A549 (cell line): ENCODE data around the gene ZSWIM7. TPM values are rescaled to one million over a fixed set of nuclear protein-coding genes. Genes with fewer than 3 reads are reported as not detected.

Source experiments
- ATAC-seq, 2 experiments: fragments of 200-7000 bp in 1 of 2; fragments of >200 bp in 1 of 2; cut with Nextera tagmentation in 1 of 2; cut with Tn5 transposase in 1 of 2; 3 replicates each; pipeline versions ENCODE4 v1.8.0 to v1.9.1; 2018 to 2020; ENCODE audit warnings: mild to moderate bottlenecking in 1 of 2, moderate library complexity in 1 of 2
- CTCF ChIA-PET: fragments of 300-600 bp; sonication (Branson Sonifier 250); formaldehyde crosslinking; extraction: SDS; loops from one replicate; lab custom pipeline; 2021; ENCODE audit warnings: antibody characterized with exemption, inconsistent platforms; lab: Yijun Ruan, JAX
- POLR2A ChIA-PET: fragments of 350-600 bp; formaldehyde crosslinking; extraction: SDS; loops from one replicate; lab custom pipeline; 2021; ENCODE audit warnings: antibody characterized with exemption, inconsistent platforms; lab: Yijun Ruan, JAX
- DNase-seq, 2 experiments: peaks; one replicate each; pipeline versions ENCODE4 v3.0.0 to v3.0.0-alpha.2; 2011 to 2016; ENCODE audit warnings: low read depth in 1 of 2, low spot score in 1 of 2
- FAIRE-seq: peaks from 2 replicates; lab custom pipeline; 2011; peaks lifted over from hg19 to GRCh38; lab: Jason Lieb, UNC
- H3K27ac ChIP-seq, 2 experiments: fragments of >200 bp; sonication (Bioruptor Twin); formaldehyde crosslinking; 3 replicates each; pipeline ENCODE4 v1.5.1; 2016 to 2017
- H3K4me1 ChIP-seq: fragments of >200 bp; sonication (Bioruptor Twin); formaldehyde crosslinking; 3 replicates; pipeline ENCODE4 v1.6.1; 2016
- H3K4me2 ChIP-seq: fragments of >200 bp; sonication (Bioruptor Twin); formaldehyde crosslinking; 3 replicates; pipeline ENCODE4 v1.6.1; 2016
- H3K4me3 ChIP-seq: fragments of >200 bp; sonication (Bioruptor Twin); formaldehyde crosslinking; 3 replicates; pipeline ENCODE4 v1.5.1; 2016
- H3K9me3 ChIP-seq: fragments of >200 bp; sonication (Bioruptor Twin); formaldehyde crosslinking; 3 replicates; pipeline ENCODE4 v1.6.1; 2016
- CBX2 ChIP-seq: fragments of 200-600 bp; sonication (generic); IDR thresholded peaks from 2 replicates; pipeline ENCODE4 v1.6.1; 2016; ENCODE audit warnings: low read depth, mild to moderate bottlenecking, borderline replicate concordance
- CHD2 ChIP-seq: fragments of 150-350 bp; IDR thresholded peaks from 2 replicates; pipeline ENCODE4 v1.6.1; 2014; ENCODE audit warnings: low read length; ENCODE audit not compliant: partially characterized antibody
- CHD4 ChIP-seq: fragments of 200-600 bp; sonication (generic); IDR thresholded peaks from 2 replicates; pipeline ENCODE4 v1.6.1; 2016; ENCODE audit warnings: antibody characterized with exemption, mild to moderate bottlenecking, borderline replicate concordance
- E2F6 ChIP-seq: IDR thresholded peaks from 2 replicates; pipeline ENCODE4 v1.6.1; 2012; ENCODE audit warnings: low read depth, borderline replicate concordance
- EHF ChIP-seq: fragments of 250-450 bp; sonication (Bioruptor Pico); IDR thresholded peaks from 2 replicates; pipeline ENCODE4 v1.5.0; 2020; ENCODE audit warnings: mild to moderate bottlenecking
- ELK1 ChIP-seq: fragments of 150-350 bp; IDR thresholded peaks from 2 replicates; pipeline ENCODE4 v1.6.1; 2014; ENCODE audit warnings: low read depth, mild to moderate bottlenecking, low read length
- FOSL2 ChIP-seq, 2 experiments: fragments of 450-650 bp in 1 of 2; fragments of >200 bp in 1 of 2; sonication (Bioruptor Twin) in 1 of 2; formaldehyde crosslinking; IDR thresholded peaks; 2 replicates each; pipeline versions ENCODE4 v1.5.0 to v1.6.1; 2016 to 2020; ENCODE audit warnings: mild to moderate bottlenecking in 1 of 2, moderate library complexity in 1 of 2
- HDAC2 ChIP-seq: fragments of 200-600 bp; sonication (generic); IDR thresholded peaks from 2 replicates; pipeline ENCODE4 v1.6.1; 2016
- HES2 ChIP-seq: fragments of >200 bp; sonication (Bioruptor Twin); formaldehyde crosslinking; IDR thresholded peaks from 2 replicates; pipeline ENCODE4 v1.6.1; 2016
- HOXA7 ChIP-seq: fragments of 250-450 bp; sonication (Bioruptor Pico); IDR thresholded peaks from 2 replicates; pipeline ENCODE4 v1.5.0; 2020; ENCODE audit warnings: mild to moderate bottlenecking, moderate library complexity
- KDM1A ChIP-seq: fragments of 200-600 bp; sonication (generic); IDR thresholded peaks from 2 replicates; pipeline ENCODE4 v1.6.1; 2016; ENCODE audit warnings: low read depth, mild to moderate bottlenecking
- KDM5A ChIP-seq: fragments of 200-600 bp; sonication (generic); IDR thresholded peaks from 2 replicates; pipeline ENCODE4 v1.6.1; 2016; ENCODE audit warnings: antibody characterized with exemption, mild to moderate bottlenecking
- MAFK ChIP-seq: fragments of 450-650 bp; IDR thresholded peaks from 2 replicates; pipeline ENCODE4 v1.6.1; 2014; ENCODE audit not compliant: partially characterized antibody
- MAZ ChIP-seq: fragments of 150-350 bp; IDR thresholded peaks from 2 replicates; pipeline ENCODE4 v1.6.1; 2014; ENCODE audit warnings: antibody characterized with exemption, low read depth, low read length, borderline replicate concordance
- NFE2L2 ChIP-seq: fragments of 150-350 bp; conservative IDR thresholded peaks from 2 replicates; pipeline ENCODE4 v1.6.1; 2014; ENCODE audit warnings: low read length
- NPAS2 ChIP-seq: fragments of 250-450 bp; sonication (Bioruptor Pico); IDR thresholded peaks from 2 replicates; pipeline ENCODE4 v1.8.0; 2022; ENCODE audit warnings: mild to moderate bottlenecking, moderate library complexity, borderline replicate concordance
- PBX3 ChIP-seq: IDR thresholded peaks from 2 replicates; pipeline ENCODE4 v1.6.1; 2012
- POLR2A ChIP-seq: IDR thresholded peaks from 2 replicates; pipeline ENCODE4 v1.6.1; 2012; ENCODE audit warnings: mild to moderate bottlenecking, low read length
- RAD21 ChIP-seq, 2 experiments: fragments of >200 bp in 1 of 2; sonication (Bioruptor Twin) in 1 of 2; formaldehyde crosslinking in 1 of 2; IDR thresholded peaks in 1 of 2; conservative IDR thresholded peaks in 1 of 2; 2 replicates in 1 of 2; 3 replicates in 1 of 2; pipeline ENCODE4 v1.6.1; 2012 to 2018; ENCODE audit warnings: inconsistent platforms in 1 of 2
- RARB ChIP-seq: fragments of 250-450 bp; sonication (Bioruptor Pico); IDR thresholded peaks from 2 replicates; pipeline ENCODE4 v1.8.0; 2021; ENCODE audit warnings: mild to moderate bottlenecking, moderate library complexity
- RCOR1 ChIP-seq: fragments of 150-350 bp; IDR thresholded peaks from 2 replicates; pipeline ENCODE4 v1.6.1; 2014; ENCODE audit warnings: antibody characterized with exemption, low read length, low read depth
- RFX5 ChIP-seq: fragments of 450-650 bp; IDR thresholded peaks from 2 replicates; pipeline ENCODE4 v1.7.1; 2014; ENCODE audit warnings: antibody characterized with exemption, mild to moderate bottlenecking, moderate library complexity
- RNF2 ChIP-seq: fragments of 200-600 bp; sonication (generic); IDR thresholded peaks from 2 replicates; pipeline ENCODE4 v1.6.1; 2016; ENCODE audit warnings: low read depth, mild to moderate bottlenecking, antibody characterized with exemption, moderate library complexity, borderline replicate concordance
- SMC3 ChIP-seq: fragments of >200 bp; sonication (Bioruptor Twin); formaldehyde crosslinking; IDR thresholded peaks from 3 replicates; pipeline ENCODE4 v1.6.1; 2018; ENCODE audit warnings: inconsistent platforms
- SREBF2 ChIP-seq: fragments of 450-650 bp; IDR thresholded peaks from 2 replicates; pipeline ENCODE4 v1.6.1; 2014; ENCODE audit warnings: mild to moderate bottlenecking, moderate library complexity
- TFCP2L1 ChIP-seq: fragments of 250-450 bp; sonication (Bioruptor Pico); IDR thresholded peaks from 2 replicates; pipeline ENCODE4 v1.5.0; 2021; ENCODE audit warnings: mild to moderate bottlenecking
- TP53 ChIP-seq: fragments of 250-450 bp; sonication (Bioruptor Pico); IDR thresholded peaks from 2 replicates; pipeline ENCODE4 v1.5.0; 2021; ENCODE audit warnings: mild to moderate bottlenecking, moderate library complexity
- ZC3H11A ChIP-seq: fragments of 450-650 bp; IDR thresholded peaks from 2 replicates; pipeline ENCODE4 v1.6.1; 2014; ENCODE audit warnings: antibody characterized with exemption, mild to moderate bottlenecking
- ZFP36 ChIP-seq: fragments of 450-650 bp; IDR thresholded peaks from 2 replicates; pipeline ENCODE4 v1.6.1; 2014; ENCODE audit warnings: borderline replicate concordance; ENCODE audit not compliant: partially characterized antibody
- whole genome bisulfite sequencing: methylation state at CpG from one replicate; pipeline ENCODE4 v1.1.6; 2017; ENCODE audit errors: missing lambda C conversion rate; 5-methylcytosine and 5-hydroxymethylcytosine counted together
- polyA plus RNA-seq, 4 experiments: library from polyadenylated mRNA; depleted of rRNA in 3 of 4; stranded (reverse); fragments of >200 nt; fragmentation: RNase III in 1 of 4; extraction: RNeasy Plus Mini Kit Qiagen cat#74134 plus additional on column Dnase treatment in 1 of 4; gene quantifications; 2 replicates in 3 of 4; 3 replicates in 1 of 4; pipeline ENCODE4 v1.2.3, GENCODE V29; 2011 to 2017

The ZSWIM7 gene
- polyA plus RNA-seq, 2 of the 4 experiments (the other 2 are of a cell fraction), result 60.0 to 65.5 TPM

GRCh38 chr17:16048811-16049449 is 49.4 kb upstream of the ZSWIM7 start:
- ChIA-PET CTCF (interaction anchor here (1.0 to 1.4 kb wide), 2 partner anchors 10 to 84 kb away, joined by 3 to 4 read pairs; no protein-coding TSS in a partner anchor), POLR2A (interaction anchor here (0.5 kb wide), 1 partner anchor 178 kb away, joined by 3 read pairs; no protein-coding TSS in a partner anchor)
- Histone ChIP-seq H3K4me1 (no peaks in the 10 kb centered on the region), H3K4me2 (no peak overlapping the region), H3K9me3 (peaks cover 3% of the 10 kb centered on the region; the same call in 1 of the 3 replicates), H3K27ac (no peak overlapping the region), H3K4me3 (no peak overlapping the region)
- TF ChIP-seq PBX3, result no peak
- no peak for TF ChIP-seq POLR2A
- no peak for TF ChIP-seq CBX2
- TF ChIP-seq RCOR1, result no peak
- no peak for TF ChIP-seq HES2
- no peak for TF ChIP-seq CHD4
- no peak for TF ChIP-seq NFE2L2
- no peak for TF ChIP-seq RAD21 (conservative IDR thresholded peaks at IDR 0.05 in 1 of 2, IDR thresholded peaks at IDR 0.05 in 1 of 2)
- TF ChIP-seq SMC3, result no peak
- no peak for TF ChIP-seq KDM5A
- TF ChIP-seq KDM1A, result no peak
- no peak for TF ChIP-seq FOSL2 (IDR thresholded peaks at IDR 0.05)
- TF ChIP-seq FOSL2 (CRISPR knock-in tag; IDR thresholded peaks at IDR 0.05), result no peak
- TF ChIP-seq TFCP2L1 (CRISPR knock-in tag), result no peak
- TF ChIP-seq ZC3H11A, result no peak
- no peak for TF ChIP-seq ZFP36
- no peak for TF ChIP-seq HOXA7 (CRISPR knock-in tag)
- TF ChIP-seq EHF (CRISPR knock-in tag), result no peak
- no peak for DNase-seq
- 83% methylated on average over 14 of the region's 14 CpGs for WGBS
- peak; percentile 70 for FAIRE-seq
- peak; percentile 21 to 36; a peak in 3 of 6 replicates for ATAC-seq

GRCh38 chr17:16046966-16047365 is 47.5 kb upstream of the ZSWIM7 start:
- ChIA-PET POLR2A (interaction anchor here (0.6 kb wide), 1 partner anchor 394 kb away, joined by 3 read pairs; no protein-coding TSS in a partner anchor), CTCF (interaction anchor here (3.3 kb wide), 1 partner anchor 12 kb away, joined by 16 read pairs; no protein-coding TSS in a partner anchor)
- no peak overlapping the region for H3K27ac ChIP-seq
- WGBS, result 95% methylated on average over 3 of the region's 3 CpGs
- H3K4me3 ChIP-seq, result no peak overlapping the region
- FAIRE-seq (peak; percentile 7), DNase-seq (no peak), ATAC-seq (no peak)
- H3K4me2 ChIP-seq, result no peak overlapping the region
- H3K9me3 ChIP-seq, result no peaks in the 10 kb centered on the region
- TF ChIP-seq PBX3, result no peak
- no peak for TF ChIP-seq KDM1A
- TF ChIP-seq NPAS2 (CRISPR knock-in tag), result no peak
- TF ChIP-seq HDAC2, result no peak
- TF ChIP-seq NFE2L2, result no peak
- no peak for TF ChIP-seq ELK1
- no peak for TF ChIP-seq RNF2
- TF ChIP-seq HES2, result no peak
- TF ChIP-seq CHD2, result no peak
- no peak for TF ChIP-seq RFX5
- TF ChIP-seq TFCP2L1 (CRISPR knock-in tag), result no peak
- no peak for TF ChIP-seq E2F6
- TF ChIP-seq MAFK, result no peak
- no peak for TF ChIP-seq RAD21 (conservative IDR thresholded peaks at IDR 0.05 in 1 of 2, IDR thresholded peaks at IDR 0.05 in 1 of 2)
- TF ChIP-seq MAZ, result no peak
- TF ChIP-seq SREBF2, result no peak
- TF ChIP-seq RARB, result no peak
- no peak for TF ChIP-seq FOSL2 (IDR thresholded peaks at IDR 0.05)
- no peak for TF ChIP-seq FOSL2 (CRISPR knock-in tag; IDR thresholded peaks at IDR 0.05)
- TF ChIP-seq TP53 (CRISPR knock-in tag), result no peak
- TF ChIP-seq, all 56 proteins: peak for 0
- H3K4me1 ChIP-seq, result no peaks in the 10 kb centered on the region
